Measurements from ENCODE around the gene MAML2. TPM values are rescaled to one million over a fixed set of nuclear protein-coding genes. Genes with fewer than 3 reads are reported as not detected.

The MAML2 gene
- total RNA-seq, 1 experiment from 2014 or later, result 2.7 TPM

DNA sequence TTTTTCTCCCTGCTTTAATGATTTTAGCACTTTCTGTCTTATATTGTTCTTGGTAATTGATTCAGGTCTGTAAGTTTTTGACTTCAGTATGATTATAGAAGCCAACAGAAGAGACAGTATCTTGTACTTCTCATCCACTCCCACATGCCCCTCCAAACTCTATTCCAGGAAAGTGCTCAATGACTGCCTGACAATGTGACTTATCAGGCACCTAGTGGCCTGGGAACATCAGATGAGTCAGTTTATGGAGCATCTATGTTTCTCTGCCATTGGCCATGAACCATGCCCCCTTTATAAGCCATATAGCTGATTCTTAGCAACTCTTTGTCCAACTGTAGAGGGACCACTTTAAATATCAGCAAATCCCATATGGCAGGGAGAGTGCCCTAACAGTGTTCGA, 239.9 kb downstream of the MAML2 start:
- no CpG with 5 or more reads among the region's 1 CpG for WGBS (ENCODE audit: extremely low coverage, insufficient read length, low lambda C conversion rate)
- Mint-ChIP-seq H3K4me1 (peaks cover 7 to 20% of the 10 kb centered on the region in 2 experiments), H3K27ac (no peak overlapping the region)

More for the DNA sequence above, 239.9 kb downstream of the MAML2 start:
- Histone ChIP-seq H3K27me3 (ENCODE audit: insufficient read depth, low read length) (no peaks in the 10 kb centered on the region), H3K9ac (ENCODE audit: extremely low read depth, insufficient read length, low read length) (no peak overlapping the region), H4K91ac (ENCODE audit: insufficient read length, low read depth, low read length) (no peak overlapping the region), H3K27ac (ENCODE audit: insufficient read length, low read depth, low read length) (no peak overlapping the region), H2BK20ac (ENCODE audit: low read depth, low read length, poor library complexity, severe bottlenecking) (no peak overlapping the region), H4K20me1 (ENCODE audit: control insufficient read depth, insufficient read depth, insufficient read length) (no peaks in the 10 kb centered on the region), H3K4me1 (ENCODE audit: insufficient read depth, low read length) (peaks cover 6% of the 10 kb centered on the region; the same call in 1 of the 2 replicates), H3K9me3 (ENCODE audit: control insufficient read depth, low read depth, low read length) (no peaks in the 10 kb centered on the region), H3K79me2 (ENCODE audit: insufficient read depth, low read length) (no peaks in the 10 kb centered on the region), H3K14ac (ENCODE audit: insufficient read depth, low read length) (no peak overlapping the region), H3K56ac (ENCODE audit: insufficient read length, low read depth, low read length) (no peak overlapping the region), H3K4ac (ENCODE audit: low read depth, low read length) (no peak overlapping the region), H2BK12ac (ENCODE audit: insufficient read length, low read depth, low read length) (no peak overlapping the region), H3K79me1 (ENCODE audit: insufficient read depth, low read depth, low read length, poor library complexity, severe bottlenecking) (no peaks in the 10 kb centered on the region), H4K5ac (ENCODE audit: insufficient read length, low read depth, low read length) (no peak overlapping the region), H3K23ac (ENCODE audit: insufficient read length, low read depth, low read length) (no peak overlapping the region), H4K8ac (replicated peaks; ENCODE audit: insufficient read length, low read depth, low read length) (no peak overlapping the region), H2AK5ac (ENCODE audit: insufficient read length, low read length) (no peak overlapping the region), H3T11ph (ENCODE audit: low read length) (no peak overlapping the region), H2BK15ac (ENCODE audit: low read depth, low read length) (no peak overlapping the region), H2BK5ac (ENCODE audit: insufficient read length, low read length) (no peak overlapping the region), H2BK120ac (ENCODE audit: low read depth, low read length, poor library complexity, severe bottlenecking) (no peak overlapping the region), H3K23me2 (ENCODE audit: insufficient read length, low read depth, low read length, poor library complexity, severe bottlenecking) (no peaks in the 10 kb centered on the region), H2AFZ (ENCODE audit: low read length) (no peak overlapping the region), H3K4me2 (ENCODE audit: insufficient read depth, insufficient read length, low read length) (no peak overlapping the region), H3K18ac (ENCODE audit: insufficient read length, low read depth, low read length) (no peak overlapping the region)
- H3K4me3 Mint-ChIP-seq, result no peak overlapping the region
- DNase-seq, result no peak
- no peaks in the 10 kb centered on the region for H3K9me3 Mint-ChIP-seq
- H3K27me3 Mint-ChIP-seq (ENCODE audit: low read depth), result no peaks in the 10 kb centered on the region
- H3K36me3 Mint-ChIP-seq (ENCODE audit: insufficient read depth in 1 of 3, low read depth in 3 of 3), result no peaks in the 10 kb centered on the region
- TF ChIP-seq, protein P1, sequence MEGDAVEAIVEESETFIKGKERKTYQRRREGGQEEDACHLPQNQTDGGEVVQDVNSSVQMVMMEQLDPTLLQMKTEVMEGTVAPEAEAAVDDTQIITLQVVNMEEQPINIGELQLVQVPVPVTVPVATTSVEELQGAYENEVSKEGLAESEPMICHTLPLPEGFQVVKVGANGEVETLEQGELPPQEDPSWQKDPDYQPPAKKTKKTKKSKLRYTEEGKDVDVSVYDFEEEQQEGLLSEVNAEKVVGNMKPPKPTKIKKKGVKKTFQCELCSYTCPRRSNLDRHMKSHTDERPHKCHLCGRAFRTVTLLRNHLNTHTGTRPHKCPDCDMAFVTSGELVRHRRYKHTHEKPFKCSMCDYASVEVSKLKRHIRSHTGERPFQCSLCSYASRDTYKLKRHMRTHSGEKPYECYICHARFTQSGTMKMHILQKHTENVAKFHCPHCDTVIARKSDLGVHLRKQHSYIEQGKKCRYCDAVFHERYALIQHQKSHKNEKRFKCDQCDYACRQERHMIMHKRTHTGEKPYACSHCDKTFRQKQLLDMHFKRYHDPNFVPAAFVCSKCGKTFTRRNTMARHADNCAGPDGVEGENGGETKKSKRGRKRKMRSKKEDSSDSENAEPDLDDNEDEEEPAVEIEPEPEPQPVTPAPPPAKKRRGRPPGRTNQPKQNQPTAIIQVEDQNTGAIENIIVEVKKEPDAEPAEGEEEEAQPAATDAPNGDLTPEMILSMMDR (conservative IDR thresholded peaks at IDR 0.05), result no peak
